DMS79 treated with DMSO at 0.1 percent for 48 hours (cell line): ENCODE results near the gene TNS4.

Experiments used
- DNase-seq: peaks from one replicate; lab custom pipeline; 2025; lab: John Stamatoyannopoulos, UW

The TNS4 gene

GRCh38 chr17:40456396-40456951, 44.9 kb downstream of the TNS4 start:
- DNase-seq, result no peak

- no peak for DNase-seq
Observed at GRCh38 chr17:40454613-40454995, 46.8 kb downstream of the TNS4 start.

GRCh38 chr17:40453881-40454612, 47.4 kb downstream of the TNS4 start:
- no peak for DNase-seq

- DNase-seq, result no peak
Observed at GRCh38 chr17:40452921-40453378, 48.5 kb downstream of the TNS4 start.

GRCh38 chr17:40452216-40452787, 49.1 kb downstream of the TNS4 start:
- DNase-seq, result no peak

GRCh38 chr17:40451420-40451819, 50.0 kb downstream of the TNS4 start:
- no peak for DNase-seq

GRCh38 chr17:40450175-40450574, 51.2 kb downstream of the TNS4 start:
- DNase-seq, result no peak

- no peak for DNase-seq
Observed at GRCh38 chr17:40448639-40449261, 52.7 kb downstream of the TNS4 start.

- DNase-seq, result no peak
Observed at GRCh38 chr17:40448213-40448638, 53.2 kb downstream of the TNS4 start.

- DNase-seq, result no peak
Observed at GRCh38 chr17:40447806-40448205, 53.6 kb downstream of the TNS4 start.

- DNase-seq, result no peak
Observed at GRCh38 chr17:40447148-40447644, 54.2 kb downstream of the TNS4 start.

- no peak for DNase-seq
Observed at GRCh38 chr17:40445751-40446468, 55.5 kb downstream of the TNS4 start.

- peak; percentile 20 for DNase-seq
Observed at GRCh38 chr17:40443988-40444899, 57.2 kb downstream of the TNS4 start.

- DNase-seq, result peak; percentile 61
Observed at GRCh38 chr17:40443196-40443987, 58.0 kb downstream of the TNS4 start, which contains the start of gene IGFBP4. IGFBP4 (plus strand) TSS chr17:40443450; CDS start chr17:40443736, 286 bp downstream.

- no peak for DNase-seq
Observed at GRCh38 chr17:40442392-40443195, 58.8 kb downstream of the TNS4 start.

GRCh38 chr17:40440166-40440565, 61.3 kb downstream of the TNS4 start:
- DNase-seq, result no peak

- DNase-seq, result no peak
Observed at GRCh38 chr17:40437095-40437732, 64.2 kb downstream of the TNS4 start.

GRCh38 chr17:40436636-40437035, 64.8 kb downstream of the TNS4 start:
- no peak for DNase-seq
